ENCODE measurements around the gene NSMF.
"Not testable (repeated sequence)": the region's sequence is repeated elsewhere in the genome, so short reads cannot be mapped to it uniquely, and the experiment has no call there.

DNA sequence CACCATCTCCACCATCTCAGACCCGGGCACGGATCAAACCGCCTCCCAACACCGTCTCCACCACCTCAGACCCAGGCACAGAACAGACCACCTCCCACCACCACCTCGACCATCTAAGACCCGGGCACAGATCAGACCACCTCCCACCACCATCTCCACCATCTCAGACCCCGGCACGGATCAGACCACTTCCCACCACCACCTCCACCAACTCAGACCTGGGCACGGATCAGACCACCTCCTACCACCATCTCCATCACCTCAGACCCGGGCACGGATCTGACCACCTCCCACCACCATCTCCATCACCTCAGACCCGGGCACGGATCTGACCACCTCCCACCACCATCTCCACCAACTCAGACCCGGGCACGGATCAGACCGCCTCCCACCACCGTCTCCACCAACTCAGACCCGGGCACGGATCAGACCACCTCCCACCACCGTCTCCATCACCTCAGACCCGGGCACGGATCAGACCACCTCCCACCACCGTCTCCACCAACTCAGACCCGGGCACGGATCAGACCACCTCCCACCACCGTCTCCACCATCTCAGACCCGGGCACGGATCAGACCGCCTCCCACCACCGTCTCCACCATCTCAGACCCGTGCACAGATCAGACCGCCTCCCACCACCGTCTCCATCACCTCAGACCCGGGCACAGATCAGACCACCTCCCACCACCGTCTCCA, 7.4 kb upstream of the NSMF start:
- TF ChIP-seq, protein P1, sequence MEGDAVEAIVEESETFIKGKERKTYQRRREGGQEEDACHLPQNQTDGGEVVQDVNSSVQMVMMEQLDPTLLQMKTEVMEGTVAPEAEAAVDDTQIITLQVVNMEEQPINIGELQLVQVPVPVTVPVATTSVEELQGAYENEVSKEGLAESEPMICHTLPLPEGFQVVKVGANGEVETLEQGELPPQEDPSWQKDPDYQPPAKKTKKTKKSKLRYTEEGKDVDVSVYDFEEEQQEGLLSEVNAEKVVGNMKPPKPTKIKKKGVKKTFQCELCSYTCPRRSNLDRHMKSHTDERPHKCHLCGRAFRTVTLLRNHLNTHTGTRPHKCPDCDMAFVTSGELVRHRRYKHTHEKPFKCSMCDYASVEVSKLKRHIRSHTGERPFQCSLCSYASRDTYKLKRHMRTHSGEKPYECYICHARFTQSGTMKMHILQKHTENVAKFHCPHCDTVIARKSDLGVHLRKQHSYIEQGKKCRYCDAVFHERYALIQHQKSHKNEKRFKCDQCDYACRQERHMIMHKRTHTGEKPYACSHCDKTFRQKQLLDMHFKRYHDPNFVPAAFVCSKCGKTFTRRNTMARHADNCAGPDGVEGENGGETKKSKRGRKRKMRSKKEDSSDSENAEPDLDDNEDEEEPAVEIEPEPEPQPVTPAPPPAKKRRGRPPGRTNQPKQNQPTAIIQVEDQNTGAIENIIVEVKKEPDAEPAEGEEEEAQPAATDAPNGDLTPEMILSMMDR (IDR thresholded peaks at IDR 0.05 in 2 of 3, conservative IDR thresholded peaks at IDR 0.05 in 1 of 3; ENCODE audit: control insufficient read depth in 2 of 3, extremely low read depth in 1 of 3, insufficient read depth in 1 of 3, low read depth in 3 of 3, low read length in 3 of 3), result not testable (repeated sequence)
- TF ChIP-seq NR2C2 (IDR thresholded peaks at IDR 0.05; ENCODE audit: borderline replicate concordance, control insufficient read depth, insufficient read length, low read depth); TCF7 (IDR thresholded peaks at IDR 0.05; ENCODE audit: borderline replicate concordance); YY1 (IDR thresholded peaks at IDR 0.05; ENCODE audit: low read depth, low read length); ZNF274 (IDR thresholded peaks at IDR 0.05; ENCODE audit: insufficient read depth, insufficient read length); TBL1XR1 (IDR thresholded peaks at IDR 0.05; ENCODE audit: low read depth, low read length): not testable (repeated sequence)
- TF ChIP-seq, protein P2, sequence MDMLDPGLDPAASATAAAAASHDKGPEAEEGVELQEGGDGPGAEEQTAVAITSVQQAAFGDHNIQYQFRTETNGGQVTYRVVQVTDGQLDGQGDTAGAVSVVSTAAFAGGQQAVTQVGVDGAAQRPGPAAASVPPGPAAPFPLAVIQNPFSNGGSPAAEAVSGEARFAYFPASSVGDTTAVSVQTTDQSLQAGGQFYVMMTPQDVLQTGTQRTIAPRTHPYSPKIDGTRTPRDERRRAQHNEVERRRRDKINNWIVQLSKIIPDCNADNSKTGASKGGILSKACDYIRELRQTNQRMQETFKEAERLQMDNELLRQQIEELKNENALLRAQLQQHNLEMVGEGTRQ (IDR thresholded peaks at IDR 0.05; ENCODE audit: borderline replicate concordance, low read depth, low read length), result not testable (repeated sequence)
- TF ChIP-seq, protein P3, sequence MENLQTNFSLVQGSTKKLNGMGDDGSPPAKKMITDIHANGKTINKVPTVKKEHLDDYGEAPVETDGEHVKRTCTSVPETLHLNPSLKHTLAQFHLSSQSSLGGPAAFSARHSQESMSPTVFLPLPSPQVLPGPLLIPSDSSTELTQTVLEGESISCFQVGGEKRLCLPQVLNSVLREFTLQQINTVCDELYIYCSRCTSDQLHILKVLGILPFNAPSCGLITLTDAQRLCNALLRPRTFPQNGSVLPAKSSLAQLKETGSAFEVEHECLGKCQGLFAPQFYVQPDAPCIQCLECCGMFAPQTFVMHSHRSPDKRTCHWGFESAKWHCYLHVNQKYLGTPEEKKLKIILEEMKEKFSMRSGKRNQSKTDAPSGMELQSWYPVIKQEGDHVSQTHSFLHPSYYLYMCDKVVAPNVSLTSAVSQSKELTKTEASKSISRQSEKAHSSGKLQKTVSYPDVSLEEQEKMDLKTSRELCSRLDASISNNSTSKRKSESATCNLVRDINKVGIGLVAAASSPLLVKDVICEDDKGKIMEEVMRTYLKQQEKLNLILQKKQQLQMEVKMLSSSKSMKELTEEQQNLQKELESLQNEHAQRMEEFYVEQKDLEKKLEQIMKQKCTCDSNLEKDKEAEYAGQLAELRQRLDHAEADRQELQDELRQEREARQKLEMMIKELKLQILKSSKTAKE (IDR thresholded peaks at IDR 0.05; ENCODE audit: low read depth, poor library complexity, severe bottlenecking), result not testable (repeated sequence)
- TF ChIP-seq, protein P4, sequence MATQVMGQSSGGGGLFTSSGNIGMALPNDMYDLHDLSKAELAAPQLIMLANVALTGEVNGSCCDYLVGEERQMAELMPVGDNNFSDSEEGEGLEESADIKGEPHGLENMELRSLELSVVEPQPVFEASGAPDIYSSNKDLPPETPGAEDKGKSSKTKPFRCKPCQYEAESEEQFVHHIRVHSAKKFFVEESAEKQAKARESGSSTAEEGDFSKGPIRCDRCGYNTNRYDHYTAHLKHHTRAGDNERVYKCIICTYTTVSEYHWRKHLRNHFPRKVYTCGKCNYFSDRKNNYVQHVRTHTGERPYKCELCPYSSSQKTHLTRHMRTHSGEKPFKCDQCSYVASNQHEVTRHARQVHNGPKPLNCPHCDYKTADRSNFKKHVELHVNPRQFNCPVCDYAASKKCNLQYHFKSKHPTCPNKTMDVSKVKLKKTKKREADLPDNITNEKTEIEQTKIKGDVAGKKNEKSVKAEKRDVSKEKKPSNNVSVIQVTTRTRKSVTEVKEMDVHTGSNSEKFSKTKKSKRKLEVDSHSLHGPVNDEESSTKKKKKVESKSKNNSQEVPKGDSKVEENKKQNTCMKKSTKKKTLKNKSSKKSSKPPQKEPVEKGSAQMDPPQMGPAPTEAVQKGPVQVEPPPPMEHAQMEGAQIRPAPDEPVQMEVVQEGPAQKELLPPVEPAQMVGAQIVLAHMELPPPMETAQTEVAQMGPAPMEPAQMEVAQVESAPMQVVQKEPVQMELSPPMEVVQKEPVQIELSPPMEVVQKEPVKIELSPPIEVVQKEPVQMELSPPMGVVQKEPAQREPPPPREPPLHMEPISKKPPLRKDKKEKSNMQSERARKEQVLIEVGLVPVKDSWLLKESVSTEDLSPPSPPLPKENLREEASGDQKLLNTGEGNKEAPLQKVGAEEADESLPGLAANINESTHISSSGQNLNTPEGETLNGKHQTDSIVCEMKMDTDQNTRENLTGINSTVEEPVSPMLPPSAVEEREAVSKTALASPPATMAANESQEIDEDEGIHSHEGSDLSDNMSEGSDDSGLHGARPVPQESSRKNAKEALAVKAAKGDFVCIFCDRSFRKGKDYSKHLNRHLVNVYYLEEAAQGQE (IDR thresholded peaks at IDR 0.05; ENCODE audit: low read depth, low read length), result not testable (repeated sequence)
- TF ChIP-seq, protein P5, sequence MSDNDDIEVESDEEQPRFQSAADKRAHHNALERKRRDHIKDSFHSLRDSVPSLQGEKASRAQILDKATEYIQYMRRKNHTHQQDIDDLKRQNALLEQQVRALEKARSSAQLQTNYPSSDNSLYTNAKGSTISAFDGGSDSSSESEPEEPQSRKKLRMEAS (IDR thresholded peaks at IDR 0.05; ENCODE audit: low read depth, low read length), result not testable (repeated sequence)
- TF ChIP-seq, protein P6, sequence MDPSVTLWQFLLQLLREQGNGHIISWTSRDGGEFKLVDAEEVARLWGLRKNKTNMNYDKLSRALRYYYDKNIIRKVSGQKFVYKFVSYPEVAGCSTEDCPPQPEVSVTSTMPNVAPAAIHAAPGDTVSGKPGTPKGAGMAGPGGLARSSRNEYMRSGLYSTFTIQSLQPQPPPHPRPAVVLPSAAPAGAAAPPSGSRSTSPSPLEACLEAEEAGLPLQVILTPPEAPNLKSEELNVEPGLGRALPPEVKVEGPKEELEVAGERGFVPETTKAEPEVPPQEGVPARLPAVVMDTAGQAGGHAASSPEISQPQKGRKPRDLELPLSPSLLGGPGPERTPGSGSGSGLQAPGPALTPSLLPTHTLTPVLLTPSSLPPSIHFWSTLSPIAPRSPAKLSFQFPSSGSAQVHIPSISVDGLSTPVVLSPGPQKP (IDR thresholded peaks at IDR 0.05; ENCODE audit: low read depth, low read length), result not testable (repeated sequence)
